Measurements from ENCODE around the gene OSBPL6.
"Not testable (repeated sequence)": the region's sequence is repeated elsewhere in the genome, so short reads cannot be mapped to it uniquely, and the experiment has no call there.

Gene OSBPL6

GRCh38 chr2:178191004-178191508 is 3.3 kb upstream of the OSBPL6 start:
- no peak for TF ChIP-seq ZNF274 (IDR thresholded peaks at IDR 0.05; ENCODE audit: low read depth, low read length)
- H3K4me3 ChIP-seq (ENCODE audit: low read length) = no peak overlapping the region

- H3K4me3 ChIP-seq (ENCODE audit: low read length) = no peak overlapping the region
- TF ChIP-seq ZNF274 (IDR thresholded peaks at IDR 0.05; ENCODE audit: low read depth, low read length) = no peak
These were observed 2.8 kb upstream of the OSBPL6 start for GRCh38 chr2:178191511-178191910.

- H3K4me3 ChIP-seq (ENCODE audit: low read length) = peak overlapping the region; percentile 65; the same call in 1 of the 2 replicates
- no peak for TF ChIP-seq ZNF274 (IDR thresholded peaks at IDR 0.05; ENCODE audit: low read depth, low read length)
These were observed 853 bp upstream of the OSBPL6 start for GRCh38 chr2:178193496-178193822.

- peak overlapping the region; percentile 65 for H3K4me3 ChIP-seq (ENCODE audit: low read length)
- TF ChIP-seq ZNF274 (IDR thresholded peaks at IDR 0.05; ENCODE audit: low read depth, low read length) = no peak
These were observed 483 bp downstream of the OSBPL6 start for GRCh38 chr2:178194600-178195389.

GRCh38 chr2:178195390-178196166 is 1.3 kb downstream of the OSBPL6 start:
- no peak for TF ChIP-seq ZNF274 (IDR thresholded peaks at IDR 0.05; ENCODE audit: low read depth, low read length)
- H3K4me3 ChIP-seq (ENCODE audit: low read length) = peak overlapping the region; percentile 65

GRCh38 chr2:178197791-178198190 is 3.5 kb downstream of the OSBPL6 start:
- H3K4me3 ChIP-seq (ENCODE audit: low read length) = no peak overlapping the region
- no peak for TF ChIP-seq ZNF274 (IDR thresholded peaks at IDR 0.05; ENCODE audit: low read depth, low read length)

GRCh38 chr2:178198441-178198840 is 4.1 kb downstream of the OSBPL6 start:
- H3K4me3 ChIP-seq (ENCODE audit: low read length) = not testable (repeated sequence)

- TF ChIP-seq ZNF274 (IDR thresholded peaks at IDR 0.05; ENCODE audit: low read depth, low read length) = no peak
These were observed 5.0 kb downstream of the OSBPL6 start for GRCh38 chr2:178199334-178199733.

GRCh38 chr2:178200331-178200730 is 6.0 kb downstream of the OSBPL6 start:
- no peak overlapping the region for H3K4me3 ChIP-seq (ENCODE audit: low read length)
- TF ChIP-seq ZNF274 (IDR thresholded peaks at IDR 0.05; ENCODE audit: low read depth, low read length) = no peak

More at GRCh38 chr2:178199334-178199733, 5.0 kb downstream of the OSBPL6 start:
- no peak overlapping the region for H3K4me3 ChIP-seq (ENCODE audit: low read length)

- no peak overlapping the region for H3K4me3 ChIP-seq (ENCODE audit: low read length)
- no peak for TF ChIP-seq ZNF274 (IDR thresholded peaks at IDR 0.05; ENCODE audit: low read depth, low read length)
These were observed 8.6 kb downstream of the OSBPL6 start for GRCh38 chr2:178202927-178203326.

- H3K4me3 ChIP-seq (ENCODE audit: low read length) = no peak overlapping the region
- TF ChIP-seq ZNF274 (IDR thresholded peaks at IDR 0.05; ENCODE audit: low read depth, low read length) = no peak
These were observed 10.7 kb downstream of the OSBPL6 start for GRCh38 chr2:178204977-178205376.

GRCh38 chr2:178205853-178206521 is 11.7 kb downstream of the OSBPL6 start:
- no peak overlapping the region for H3K4me3 ChIP-seq (ENCODE audit: low read length)

GRCh38 chr2:178208336-178208735 is 14.0 kb downstream of the OSBPL6 start:
- no peak overlapping the region for H3K4me3 ChIP-seq (ENCODE audit: low read length)
- no peak for TF ChIP-seq ZNF274 (IDR thresholded peaks at IDR 0.05; ENCODE audit: low read depth, low read length)

More at GRCh38 chr2:178205853-178206521, 11.7 kb downstream of the OSBPL6 start:
- TF ChIP-seq ZNF274 (IDR thresholded peaks at IDR 0.05; ENCODE audit: low read depth, low read length) = no peak

GRCh38 chr2:178208817-178209216 is 14.5 kb downstream of the OSBPL6 start:
- H3K4me3 ChIP-seq (ENCODE audit: low read length) = no peak overlapping the region
- TF ChIP-seq ZNF274 (IDR thresholded peaks at IDR 0.05; ENCODE audit: low read depth, low read length) = no peak
